ENCODE measurements around the gene FAM180A.

- no peak for TF ChIP-seq GATA3 (IDR thresholded peaks at IDR 0.05; ENCODE audit: low read depth, low read length)
- TF ChIP-seq GATA2 (IDR thresholded peaks at IDR 0.05; ENCODE audit: low read depth, low read length): no peak
These were observed 36.3 kb downstream of the FAM180A start for GRCh38 chr7:135712182-135712782.

Data from SH-SY5Y (cell line).